GM19351 (cell line): ENCODE measurements around the gene SMURF1.

Experiments
- ATAC-seq: cut with Tn5 transposase; IDR thresholded peaks from one replicate; pipeline ENCODE4 v1.9.1; 2021; ENCODE audit warnings: mild to moderate bottlenecking, moderate library complexity; ENCODE audit not compliant: unreplicated experiment

The SMURF1 gene

GRCh38 chr7:99008921-99009530 lies 134.9 kb downstream of the SMURF1 start:
- no peak for ATAC-seq

DNA sequence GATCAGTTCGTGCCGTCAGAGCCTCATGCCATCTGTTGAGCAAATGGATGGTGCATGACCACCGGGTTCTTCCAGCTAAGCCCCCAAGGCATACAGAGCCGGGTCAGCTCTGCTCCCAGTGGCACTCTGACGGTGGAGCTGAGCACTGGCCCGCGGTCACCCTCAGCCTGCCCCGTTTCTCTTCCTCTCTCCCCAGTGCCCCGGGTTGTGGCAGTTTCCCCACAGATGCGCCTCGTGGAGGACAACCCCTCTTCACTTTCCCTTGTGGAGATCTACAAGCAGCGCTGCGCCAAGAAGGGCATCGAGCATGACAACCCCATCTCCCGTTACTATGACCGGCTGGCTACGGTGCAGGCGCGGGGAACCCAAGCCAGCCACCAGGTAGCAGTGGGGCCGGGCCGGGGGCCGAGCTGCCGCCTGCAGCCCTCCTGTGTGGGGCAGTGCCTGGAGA lies 135.7 kb downstream of the SMURF1 start:
- no peak for ATAC-seq

- ATAC-seq = no peak
Observed at GRCh38 chr7:99006739-99007424, 137.0 kb downstream of the SMURF1 start.

DNA sequence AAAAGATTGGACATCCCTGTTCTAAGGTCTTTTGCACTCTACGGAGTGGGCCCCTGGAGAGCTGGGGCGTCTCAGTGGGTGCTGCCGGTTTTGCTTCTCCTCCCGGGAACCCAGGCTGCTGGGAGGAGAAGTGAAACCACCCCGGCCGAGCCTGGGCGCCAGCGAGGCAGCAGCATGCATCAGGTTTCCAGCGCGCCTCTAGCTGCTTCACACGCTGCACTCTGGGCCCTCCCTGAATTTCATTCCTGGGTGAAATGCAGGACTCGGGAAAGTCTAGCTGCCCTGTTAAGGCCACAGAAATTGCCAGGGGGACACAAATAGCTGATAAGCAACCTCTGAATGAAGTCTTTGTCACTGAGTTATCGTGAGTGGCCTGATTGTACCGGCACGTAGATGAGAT lies 138.1 kb downstream of the SMURF1 start:
- no peak for ATAC-seq

DNA sequence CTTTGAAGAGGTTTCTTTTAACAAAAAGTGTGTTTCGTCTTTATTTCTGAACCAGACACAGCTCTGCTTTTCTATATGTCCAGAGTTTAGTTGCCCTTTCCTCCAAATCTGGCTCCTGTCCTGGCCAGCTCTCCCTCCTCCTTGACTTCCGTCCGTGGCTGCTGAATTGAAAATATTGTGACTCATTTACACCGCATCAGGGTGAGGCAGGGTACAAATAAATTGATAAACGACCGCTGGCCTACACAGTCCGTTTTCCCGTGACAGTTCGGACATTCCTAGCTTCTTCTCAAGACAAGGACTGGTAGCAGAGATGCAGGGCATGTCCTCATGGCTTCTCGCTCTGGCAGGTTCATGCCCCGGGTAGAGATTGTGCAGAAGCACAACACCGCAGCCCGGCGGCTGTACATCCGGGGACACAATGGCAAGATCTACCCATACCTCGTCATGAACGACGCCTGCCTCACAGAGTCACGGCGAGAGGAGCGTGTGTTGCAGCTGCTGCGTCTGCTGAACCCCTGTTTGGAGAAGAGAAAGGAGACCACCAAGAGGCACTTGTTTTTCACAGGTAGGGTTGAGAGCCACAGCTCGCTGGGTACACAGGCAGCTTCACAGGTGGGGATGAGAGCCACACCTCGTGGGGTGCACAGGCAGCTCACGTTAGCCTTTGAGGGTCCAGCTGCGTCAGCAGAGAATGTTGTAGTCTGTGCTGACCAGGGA lies 139.0 kb downstream of the SMURF1 start:
- ATAC-seq = no peak

DNA sequence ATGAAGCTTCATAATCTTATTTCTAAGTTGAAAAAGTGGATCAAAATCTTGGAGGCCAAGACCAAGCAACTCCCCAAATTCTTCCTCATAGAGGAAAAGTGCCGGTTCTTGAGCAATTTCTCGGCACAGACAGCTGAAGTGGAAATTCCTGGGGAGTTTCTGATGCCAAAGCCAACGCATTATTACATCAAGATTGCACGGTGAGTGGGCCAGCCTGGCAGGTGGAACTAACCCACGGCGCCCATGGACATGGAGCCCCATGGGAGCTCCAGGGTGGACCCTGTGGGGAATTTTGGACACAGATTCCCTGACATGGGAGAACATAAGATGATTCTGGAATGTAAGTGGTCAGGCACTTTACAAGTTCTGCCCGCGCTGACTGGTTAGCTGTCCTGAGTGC lies 139.7 kb downstream of the SMURF1 start:
- ATAC-seq = no peak

DNA sequence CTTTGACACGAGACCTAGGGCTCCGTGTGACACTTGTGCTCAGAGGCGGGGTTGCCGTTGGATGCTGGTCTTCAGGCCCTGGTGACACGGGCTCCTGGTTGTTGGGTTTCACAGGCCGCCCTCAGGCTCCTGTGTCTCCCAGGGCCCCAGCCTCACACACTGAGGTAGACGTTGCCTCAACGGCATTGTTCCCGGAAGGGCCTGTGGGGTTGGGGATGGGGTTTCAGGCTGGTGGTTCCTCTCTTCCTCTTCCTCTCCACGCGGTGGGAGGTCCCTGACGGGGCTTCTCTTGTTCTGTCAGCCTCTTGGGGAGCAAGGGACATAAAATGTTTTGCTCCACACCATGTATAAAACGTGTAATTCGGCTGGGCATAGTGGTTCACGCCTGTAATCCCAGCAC lies 140.5 kb downstream of the SMURF1 start:
- ATAC-seq = no peak

DNA sequence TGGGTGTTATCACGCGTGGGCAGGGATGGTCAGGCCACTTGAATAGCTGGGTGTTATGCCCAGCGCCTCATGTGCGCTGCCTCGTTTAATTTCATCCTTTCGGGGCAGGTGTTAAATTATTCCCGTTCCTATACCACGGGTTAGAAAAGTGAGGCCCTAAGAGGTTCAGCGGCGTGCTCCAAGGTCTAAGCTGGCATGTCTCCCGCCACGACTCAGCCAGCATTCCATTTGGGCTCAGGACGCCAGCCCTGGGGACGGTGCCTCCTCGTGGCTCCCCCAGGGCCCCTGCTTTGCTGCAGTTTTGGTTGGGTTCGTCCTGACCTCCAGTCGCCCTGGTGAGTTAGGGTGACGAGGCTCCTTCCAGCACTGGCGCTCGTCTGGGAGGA lies 141.1 kb downstream of the SMURF1 start:
- ATAC-seq = no peak

DNA sequence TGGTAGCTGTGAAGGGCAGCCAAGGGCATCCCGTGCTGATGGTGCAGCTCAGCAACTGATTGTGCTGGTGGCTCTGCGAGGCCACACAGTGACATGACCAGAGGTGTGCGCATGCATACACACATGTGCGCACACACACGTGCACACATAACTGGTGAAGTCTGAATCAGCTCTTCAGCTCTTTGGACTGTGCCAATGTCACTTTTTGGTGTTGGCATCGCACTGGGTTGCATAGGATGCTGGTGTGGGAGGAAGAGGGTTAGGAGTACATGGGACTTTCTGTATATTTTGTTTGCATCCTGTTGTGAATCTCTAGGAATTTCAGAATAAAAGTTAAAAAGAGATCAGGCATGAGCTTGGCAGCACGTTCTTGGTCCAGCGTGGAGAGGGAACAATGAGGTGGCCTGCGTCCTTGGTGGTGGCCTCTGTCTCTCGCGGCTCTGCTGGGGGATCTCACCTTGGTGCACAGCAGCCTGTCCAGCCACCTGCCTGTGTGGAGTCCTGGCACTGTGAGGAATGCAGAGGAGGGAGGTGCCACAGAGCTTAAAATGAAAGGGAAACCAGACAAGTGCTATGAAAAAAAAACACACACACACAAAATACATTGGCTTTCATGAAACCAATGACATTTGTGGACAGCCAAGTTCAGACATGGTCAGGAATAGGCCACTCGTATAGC lies 141.6 kb downstream of the SMURF1 start:
- no peak for ATAC-seq

- no peak for ATAC-seq
Observed at GRCh38 chr7:99001482-99002147, 142.3 kb downstream of the SMURF1 start.

GRCh38 chr7:99000904-99001465 lies 142.9 kb downstream of the SMURF1 start:
- ATAC-seq = no peak

DNA sequence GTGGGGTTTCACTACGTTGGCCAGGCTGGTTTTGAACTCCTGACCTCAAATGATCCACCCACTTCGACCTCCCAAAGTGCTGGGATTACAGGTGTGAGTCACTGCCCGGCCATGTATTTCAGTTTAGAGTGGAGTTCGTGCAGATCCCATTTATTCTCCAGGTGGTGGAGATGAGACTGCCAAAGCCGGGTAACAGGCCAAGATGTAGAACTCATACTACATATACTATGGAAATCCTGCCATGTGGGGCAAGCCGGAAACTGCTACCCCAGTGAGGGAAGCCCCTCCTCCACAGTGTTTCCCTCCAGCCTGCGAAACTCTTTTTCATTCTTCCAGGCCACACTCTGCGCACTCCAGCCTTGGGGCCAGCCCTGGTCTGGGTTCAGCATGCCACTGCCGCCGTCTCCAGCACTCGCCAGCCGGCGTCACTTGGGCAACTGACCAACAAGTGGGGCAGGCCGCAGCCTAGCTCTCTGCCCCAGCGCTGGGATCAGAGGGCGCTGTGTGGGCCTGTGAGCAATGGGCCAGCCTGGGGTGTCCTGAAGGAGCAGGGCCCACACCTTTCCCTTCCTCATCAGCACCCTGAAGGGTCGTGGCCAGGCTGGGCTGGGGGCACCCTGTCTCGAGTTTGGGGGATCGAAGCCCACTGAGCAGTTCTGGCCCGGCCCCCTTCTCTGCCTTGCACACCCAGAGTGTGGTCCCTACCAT lies 143.6 kb downstream of the SMURF1 start:
- no peak for ATAC-seq

GRCh38 chr7:98998821-98999725 lies 144.8 kb downstream of the SMURF1 start:
- no peak for ATAC-seq

DNA sequence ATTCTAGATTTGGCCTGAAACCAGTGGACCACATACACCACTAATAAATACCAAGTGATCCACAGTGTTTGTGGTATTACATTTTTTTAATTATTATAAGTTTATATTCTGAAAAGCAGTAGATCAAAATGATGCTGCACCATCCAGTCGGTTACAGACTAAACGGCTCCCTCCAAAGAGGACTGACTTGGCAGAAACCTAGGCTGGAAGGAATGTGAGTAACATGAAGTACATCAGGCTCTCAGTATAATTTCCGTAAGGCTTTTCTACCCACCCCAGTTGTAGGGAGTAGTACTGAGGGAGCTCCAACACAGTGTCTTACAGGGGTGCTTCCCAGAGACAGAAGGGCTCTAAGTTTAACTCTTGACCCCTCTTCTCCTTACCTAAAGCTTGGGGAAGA lies 146.1 kb downstream of the SMURF1 start:
- ATAC-seq = no peak

DNA sequence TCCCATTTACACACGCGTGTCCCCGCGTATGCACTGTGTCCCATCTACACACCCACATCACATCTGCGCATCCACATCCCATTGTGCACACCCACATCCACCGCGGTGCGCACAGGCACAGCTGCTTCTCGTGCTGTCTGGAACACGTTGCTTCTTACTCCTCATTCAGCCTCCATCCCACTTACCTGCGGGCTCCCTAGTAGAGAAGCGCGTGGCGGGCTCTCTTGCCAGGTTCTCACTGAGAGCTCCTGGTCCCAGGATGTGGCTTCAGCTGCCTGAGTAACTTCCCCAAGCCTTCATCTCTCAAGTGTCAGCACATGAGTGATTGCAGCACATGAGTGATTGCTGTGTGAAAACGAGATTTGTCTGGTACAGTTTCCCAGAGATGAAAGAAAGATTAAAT lies 147.8 kb downstream of the SMURF1 start:
- no peak for ATAC-seq

GRCh38 chr7:98995523-98996149 lies 148.3 kb downstream of the SMURF1 start:
- ATAC-seq = no peak

GRCh38 chr7:98995111-98995510 lies 148.8 kb downstream of the SMURF1 start:
- ATAC-seq = no peak

- ATAC-seq = no peak
Observed at GRCh38 chr7:98994046-98994944, 149.6 kb downstream of the SMURF1 start.
